NCI-H2196 treated with DMSO at 0.1 percent for 48 hours (cell line): ENCODE results near the gene NPPC.
"Not testable (repeated sequence)": the region's sequence is repeated elsewhere in the genome, so short reads cannot be mapped to it uniquely, and the experiment has no call there.

Source experiments
- DNase-seq: peaks from one replicate; lab custom pipeline; 2025; ENCODE audit not compliant: unreplicated experiment; lab: John Stamatoyannopoulos, UW

Gene NPPC

DNA sequence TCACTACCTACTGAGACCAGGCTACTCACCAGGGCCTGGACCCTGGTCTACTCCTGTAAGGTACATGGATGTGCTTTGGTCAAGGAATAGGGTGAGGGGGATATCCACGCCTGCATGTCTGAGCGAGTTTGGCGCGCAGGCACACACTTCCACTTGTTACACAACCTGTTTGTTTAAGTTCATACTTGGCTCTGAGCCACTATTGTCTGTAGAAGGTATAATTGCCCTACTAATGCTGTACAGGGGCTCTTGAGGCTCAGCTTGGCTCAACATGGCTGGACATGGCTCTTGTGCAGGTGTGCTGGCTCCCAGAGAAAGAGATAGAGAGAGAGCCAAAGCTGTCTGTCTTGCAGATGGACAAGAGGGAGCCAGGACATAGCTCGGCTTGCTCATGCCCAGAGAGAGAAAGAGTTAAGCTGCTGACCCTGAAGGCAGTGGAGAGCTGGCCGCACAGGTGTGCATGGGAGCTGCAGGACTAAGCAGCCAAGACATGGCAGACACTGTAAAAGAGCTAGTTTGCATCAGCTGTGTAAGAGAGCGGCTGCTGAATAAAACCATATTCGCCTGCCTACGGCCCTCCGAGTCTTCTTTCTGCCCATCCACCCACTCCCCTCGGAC lies 35.2 kb downstream of the NPPC start:
- no peak for DNase-seq

DNA sequence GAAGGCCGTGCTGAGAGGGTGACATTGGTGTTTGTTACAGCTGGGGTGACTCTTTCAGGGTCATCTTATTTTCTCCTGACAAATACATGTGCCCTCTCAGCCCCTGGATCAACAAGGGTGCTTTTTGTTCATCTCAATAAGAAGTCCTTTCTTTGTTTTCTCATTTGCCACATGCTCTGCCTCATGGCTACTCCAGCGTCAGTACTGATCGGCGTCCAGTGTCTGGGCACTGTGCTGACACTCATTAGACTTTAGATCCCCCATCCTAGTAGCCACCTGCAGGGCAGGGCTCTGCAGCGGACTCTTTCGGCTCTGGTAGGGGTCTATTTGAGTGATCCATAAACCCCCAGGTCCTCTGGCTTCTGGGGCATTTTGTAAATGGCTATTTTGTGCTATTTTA lies 38.4 kb downstream of the NPPC start:
- no peak for DNase-seq

DNA sequence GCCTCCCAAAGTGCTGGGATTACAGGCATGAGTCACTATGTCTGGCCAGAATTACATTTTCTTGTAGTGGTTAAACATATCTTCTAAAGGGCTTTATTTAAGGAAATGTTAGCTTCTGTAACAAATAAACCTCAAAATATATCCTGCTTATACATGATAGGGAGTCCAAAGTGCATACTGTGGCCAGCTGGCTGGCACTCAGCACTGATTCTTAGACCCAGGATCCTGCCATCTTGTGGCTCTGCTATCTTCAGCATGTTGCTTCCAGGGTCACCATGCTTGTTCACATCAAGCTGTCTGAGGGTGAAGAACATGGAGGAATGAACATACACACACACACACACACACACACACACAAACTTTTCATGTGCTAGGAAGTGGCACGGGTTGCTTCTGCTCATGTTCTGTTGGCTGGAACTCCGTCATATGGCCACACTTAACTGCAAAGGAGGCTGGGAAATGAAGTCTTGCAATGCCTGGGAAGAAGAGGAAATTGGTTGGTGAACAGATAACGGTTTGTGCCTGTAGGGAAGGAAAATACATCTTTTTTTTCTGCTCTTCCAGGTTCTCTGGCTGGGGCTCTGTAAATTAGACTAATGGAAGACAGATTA lies 40.0 kb downstream of the NPPC start:
- DNase-seq: no peak

DNA sequence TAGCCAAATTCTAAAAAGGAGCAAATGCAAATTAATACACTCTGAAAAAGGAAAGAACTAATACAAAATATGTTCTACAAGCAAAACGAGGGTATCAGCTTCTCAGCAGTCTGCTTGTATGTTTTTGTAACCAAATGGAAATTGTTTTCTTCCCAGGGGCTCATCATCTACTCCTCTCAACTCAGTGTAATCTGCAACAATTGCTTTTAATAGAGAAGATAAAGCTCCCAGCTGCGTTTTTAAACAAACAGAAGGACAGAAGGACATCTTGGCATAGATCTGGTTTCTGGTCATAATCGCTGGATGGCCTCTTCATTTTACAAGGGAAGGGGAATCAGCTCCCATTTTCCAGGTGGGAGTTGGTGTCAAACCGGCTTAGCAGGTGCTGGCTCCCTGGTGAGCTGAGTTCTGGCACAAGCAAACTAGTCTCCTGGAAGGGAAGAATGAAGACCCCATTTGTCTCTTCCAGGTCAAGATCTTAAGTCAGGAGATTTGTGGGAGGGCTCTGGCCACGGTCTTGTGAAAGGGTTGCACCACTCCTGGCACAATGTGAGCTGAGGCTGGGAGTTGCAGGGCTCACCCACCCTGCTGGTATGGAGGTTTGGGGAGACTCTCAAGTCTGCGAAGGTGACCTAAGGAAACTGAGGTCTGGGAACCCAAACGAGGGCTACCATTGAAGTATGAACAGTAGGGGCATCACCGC lies 41.6 kb downstream of the NPPC start:
- no peak for DNase-seq

DNA sequence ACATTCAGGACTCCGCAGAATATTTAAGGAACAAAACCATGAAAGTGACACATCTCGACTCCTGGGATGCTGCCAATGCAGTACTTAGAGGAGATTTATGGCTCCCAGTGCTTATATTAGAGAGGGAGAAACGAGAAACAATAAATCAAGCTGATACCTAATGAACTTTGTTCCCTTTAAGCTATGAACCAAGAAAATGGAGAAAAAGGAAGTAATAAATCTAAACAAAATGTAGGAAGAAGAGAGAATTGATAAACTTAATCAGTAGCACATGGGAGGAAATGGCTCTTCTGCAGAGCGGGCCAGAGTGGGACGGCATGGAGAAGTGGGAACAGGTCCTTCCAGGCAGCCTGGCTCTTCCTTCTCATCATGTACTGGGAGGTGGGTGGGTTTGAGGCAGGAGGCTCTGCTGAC lies 42.7 kb downstream of the NPPC start:
- no peak for DNase-seq

DNA sequence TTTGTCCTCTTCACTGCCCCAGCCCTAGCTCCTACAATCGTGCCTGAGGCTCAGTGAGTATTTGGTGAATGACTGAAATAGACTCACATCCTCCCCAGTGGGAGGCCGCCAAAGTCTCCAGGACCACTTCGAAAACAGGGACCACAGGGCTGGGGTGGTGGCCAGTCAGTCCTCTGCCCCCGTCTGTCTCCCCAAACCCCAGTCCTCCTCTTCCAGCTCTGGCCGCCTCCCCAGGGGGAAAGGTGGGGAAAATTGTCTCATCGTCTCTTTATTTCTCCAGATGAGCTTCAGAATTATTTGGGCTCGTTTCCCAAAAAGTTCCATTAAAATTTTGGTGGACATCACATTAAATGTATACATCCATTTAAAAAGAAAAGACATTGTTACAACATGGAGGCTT lies 43.5 kb downstream of the NPPC start:
- DNase-seq: no peak

DNA sequence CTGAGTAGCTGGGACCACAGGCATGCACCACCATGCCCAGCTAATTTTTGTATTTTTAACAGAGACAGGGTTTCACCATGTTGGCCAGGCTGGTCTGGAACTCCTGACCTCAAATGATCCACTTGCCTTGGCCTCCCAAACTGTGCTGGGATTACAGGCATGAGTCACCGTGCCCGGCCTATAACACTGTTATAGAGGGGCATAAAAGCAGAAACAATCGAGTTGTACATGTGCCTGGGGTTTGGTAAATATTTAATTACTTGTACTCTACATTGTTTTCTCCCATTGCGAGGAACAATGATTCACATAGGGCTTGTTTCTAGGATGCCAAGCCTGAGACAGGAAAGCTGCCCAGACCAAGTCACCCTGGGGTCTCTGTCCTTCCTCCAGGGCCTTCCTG lies 45.8 kb downstream of the NPPC start:
- DNase-seq: not testable (repeated sequence)

DNA sequence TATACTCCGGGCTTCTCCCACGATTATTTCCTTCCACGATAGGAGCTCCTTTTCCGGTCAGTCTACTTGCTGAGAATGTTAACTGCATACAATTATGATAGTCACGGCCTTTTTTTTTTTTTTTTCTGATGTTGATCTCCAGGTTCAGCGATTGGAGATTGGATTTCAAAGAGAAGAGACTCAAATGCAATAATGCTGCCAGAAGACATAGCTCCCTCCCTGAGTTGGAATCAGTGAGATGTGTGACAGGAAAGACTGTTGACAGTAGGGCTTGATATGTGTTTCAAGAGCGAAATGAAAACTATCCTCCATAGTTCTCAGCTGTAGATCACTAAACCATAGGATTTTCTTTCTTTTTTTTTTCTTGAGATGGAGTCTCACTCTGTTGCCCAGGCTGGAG lies 47.0 kb downstream of the NPPC start:
- DNase-seq: no peak

DNA sequence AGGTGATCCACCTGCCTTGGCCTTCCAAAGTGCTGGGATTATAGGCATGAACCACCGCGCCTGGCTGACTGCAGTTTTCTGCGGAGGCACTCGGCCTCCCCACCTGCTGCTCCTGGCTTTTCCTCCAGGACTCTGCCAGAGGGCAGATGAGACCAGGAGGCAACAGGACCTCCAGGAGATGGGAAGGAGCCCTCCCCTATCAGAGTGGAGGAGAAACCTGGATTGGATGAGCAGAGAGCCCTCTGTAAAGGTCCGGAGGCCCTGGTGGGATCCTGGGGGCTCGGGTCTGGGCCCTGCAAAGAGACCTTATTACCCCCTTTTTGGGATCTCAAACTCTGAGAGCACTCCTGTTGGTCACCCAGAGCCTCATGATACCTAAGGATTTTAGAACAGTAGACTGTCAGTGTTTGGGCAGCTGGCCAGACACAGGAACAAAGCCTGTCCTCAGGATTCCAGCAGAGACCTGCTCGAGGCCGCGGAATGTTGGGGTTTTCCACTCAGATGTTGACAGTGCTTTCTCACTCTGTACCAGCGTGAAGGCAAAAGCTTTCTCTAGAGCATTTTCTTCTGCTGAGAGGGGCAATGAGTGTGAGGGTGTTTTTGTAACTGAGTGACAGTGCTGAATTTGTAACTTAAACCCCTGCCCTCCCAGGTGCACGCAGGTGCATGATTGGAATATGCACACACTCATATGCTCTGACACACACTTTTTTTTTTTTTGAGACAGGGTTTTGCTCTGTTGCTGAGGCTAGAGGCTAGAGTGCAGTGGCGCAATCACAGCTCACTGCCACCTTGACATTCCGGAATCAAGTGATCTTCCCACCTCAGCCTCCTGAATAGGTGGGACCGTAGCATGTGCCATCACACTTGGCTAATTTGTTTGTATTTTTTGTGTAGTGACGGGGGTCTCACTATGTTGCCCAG lies 48.4 kb downstream of the NPPC start:
- peak; percentile 14 for DNase-seq

DNA sequence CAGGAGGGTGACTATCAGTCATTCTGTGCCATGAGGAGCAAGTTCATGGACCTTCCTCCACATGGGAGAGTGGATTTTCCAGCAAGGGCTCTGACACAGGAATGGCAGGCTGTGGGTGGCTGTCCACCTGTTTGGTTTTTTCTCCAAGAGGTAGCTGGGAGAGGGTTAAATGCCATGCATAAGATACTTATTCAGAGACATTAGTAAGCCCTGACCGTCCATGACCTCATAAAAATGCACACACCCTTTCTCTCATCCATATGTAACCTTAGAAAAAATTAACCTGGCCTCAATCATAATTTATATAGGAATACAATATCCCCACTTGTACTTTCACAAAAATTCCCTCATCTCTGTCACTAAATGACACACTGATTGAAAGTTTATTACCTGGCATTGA lies 51.3 kb downstream of the NPPC start:
- DNase-seq: no peak
